OCI-LY7 (cell line): ENCODE data around the gene DDN. TPM values are rescaled to one million over a fixed set of nuclear protein-coding genes. Genes with fewer than 3 reads are reported as not detected.

Source experiments
- BruUV-seq: library from RNA; stranded (reverse); fragments of 400-500 nt; replicated peaks from 2 replicates; lab custom pipeline; 2021; lab: Mats Ljungman, UMichigan
- CTCF ChIA-PET: fragments of 300-600 bp; sonication (Branson Sonifier 250); formaldehyde crosslinking; loops from one replicate; lab custom pipeline; 2022; ENCODE audit warnings: antibody characterized with exemption; ENCODE audit not compliant: unreplicated experiment; lab: Charles Lee
- POLR2A ChIA-PET: fragments of 300-600 bp; sonication (Branson Sonifier 250); formaldehyde crosslinking; loops from one replicate; lab custom pipeline; 2022; ENCODE audit warnings: antibody characterized with exemption; lab: Charles Lee
- DNase-seq: peaks from one replicate; pipeline ENCODE4 v3.0.0-alpha.2; 2015; ENCODE audit warnings: low spot score
- H2AFZ ChIP-seq: fragments of 200-600 bp; sonication (generic), shearing (Covaris generic); 2 replicates; pipeline ENCODE4 v1.6.1; 2014; ENCODE audit warnings: mild to moderate bottlenecking, antibody characterized with exemption, low read length, moderate library complexity
- H3K27ac ChIP-seq: fragments of 200-600 bp; sonication (generic); 2 replicates; pipeline ENCODE4 v1.5.1; 2014; ENCODE audit warnings: mixed run types, low read depth, mild to moderate bottlenecking, moderate library complexity, low read length, inconsistent platforms; ENCODE audit not compliant: poor library complexity, severe bottlenecking
- H3K36me3 ChIP-seq: fragments of 200-600 bp; sonication (generic); 2 replicates; pipeline ENCODE4 v1.6.1; 2014; ENCODE audit warnings: mild to moderate bottlenecking, antibody characterized with exemption, low read length, moderate library complexity, mixed read lengths; ENCODE audit not compliant: insufficient read depth
- H3K4me1 ChIP-seq: fragments of 200-600 bp; sonication (generic); 2 replicates; pipeline ENCODE4 v1.5.1; 2014; ENCODE audit warnings: mild to moderate bottlenecking, low read length; ENCODE audit not compliant: insufficient read depth, poor library complexity, severe bottlenecking
- H3K4me2 ChIP-seq: fragments of 200-600 bp; sonication (generic); 2 replicates; pipeline ENCODE4 v1.6.1; 2014; ENCODE audit warnings: mild to moderate bottlenecking, low read length
- H3K4me3 ChIP-seq: fragments of 200-600 bp; sonication (generic); 2 replicates; pipeline ENCODE4 v1.5.1; 2014; ENCODE audit warnings: mild to moderate bottlenecking, low read depth, low read length; ENCODE audit not compliant: poor library complexity, severe bottlenecking
- H3K79me2 ChIP-seq: fragments of 200-600 bp; sonication (generic); 2 replicates; pipeline ENCODE4 v1.6.1; 2016; ENCODE audit warnings: low read depth, mild to moderate bottlenecking, low read length, moderate library complexity, mixed read lengths; ENCODE audit not compliant: insufficient read depth
- H3K9me2 ChIP-seq: fragments of 200-600 bp; sonication (generic); 2 replicates; pipeline ENCODE4 v1.6.1; 2016; ENCODE audit warnings: mild to moderate bottlenecking, low read length, mixed read lengths; ENCODE audit not compliant: insufficient read depth
- H3K9me3 ChIP-seq: fragments of 200-600 bp; sonication (generic); 2 replicates; pipeline ENCODE4 v1.6.1; 2014; ENCODE audit warnings: mild to moderate bottlenecking, mixed run types, low read length, mixed read lengths
- H4K20me1 ChIP-seq: fragments of 200-600 bp; sonication (generic); 2 replicates; pipeline ENCODE4 v1.6.1; 2014; ENCODE audit warnings: mild to moderate bottlenecking, antibody characterized with exemption, low read length, moderate library complexity, mixed read lengths; ENCODE audit not compliant: insufficient read depth
- EZH2phosphoT487 ChIP-seq: fragments of 200-600 bp; sonication (generic); IDR thresholded peaks from 2 replicates; pipeline ENCODE4 v1.6.1; 2018; ENCODE audit warnings: low read depth, borderline replicate concordance, mild to moderate bottlenecking, mixed run types, antibody characterized with exemption, low read length, moderate library complexity, mixed read lengths
- intact Hi-C: fragments of 100-400 bp; cut with micrococcal nuclease; formaldehyde crosslinking; loops from one replicate; pipeline ENCODE4 v1.10.0; 2022; ENCODE audit not compliant: unreplicated experiment
- total RNA-seq, 2 experiments: library from RNA; depleted of rRNA in 1 of 2; stranded (reverse); fragments of >200 nt in 1 of 2; shearing (Covaris generic) in 1 of 2; gene quantifications; 2 replicates each; pipeline ENCODE4 v1.2.3, GENCODE V29; 2014 to 2022
- TF ChIP-seq, protein P1 (sequence below): fragments of 200-600 bp; sonication (generic); conservative IDR thresholded peaks from 2 replicates; pipeline ENCODE4 v1.5.1; 2014; ENCODE audit warnings: mild to moderate bottlenecking, antibody characterized with exemption, low read length, moderate library complexity, mixed read lengths

Gene DDN
- total RNA-seq, 2 experiments from 2014 or later = 0.13 TPM; not detected in 1

DNA sequence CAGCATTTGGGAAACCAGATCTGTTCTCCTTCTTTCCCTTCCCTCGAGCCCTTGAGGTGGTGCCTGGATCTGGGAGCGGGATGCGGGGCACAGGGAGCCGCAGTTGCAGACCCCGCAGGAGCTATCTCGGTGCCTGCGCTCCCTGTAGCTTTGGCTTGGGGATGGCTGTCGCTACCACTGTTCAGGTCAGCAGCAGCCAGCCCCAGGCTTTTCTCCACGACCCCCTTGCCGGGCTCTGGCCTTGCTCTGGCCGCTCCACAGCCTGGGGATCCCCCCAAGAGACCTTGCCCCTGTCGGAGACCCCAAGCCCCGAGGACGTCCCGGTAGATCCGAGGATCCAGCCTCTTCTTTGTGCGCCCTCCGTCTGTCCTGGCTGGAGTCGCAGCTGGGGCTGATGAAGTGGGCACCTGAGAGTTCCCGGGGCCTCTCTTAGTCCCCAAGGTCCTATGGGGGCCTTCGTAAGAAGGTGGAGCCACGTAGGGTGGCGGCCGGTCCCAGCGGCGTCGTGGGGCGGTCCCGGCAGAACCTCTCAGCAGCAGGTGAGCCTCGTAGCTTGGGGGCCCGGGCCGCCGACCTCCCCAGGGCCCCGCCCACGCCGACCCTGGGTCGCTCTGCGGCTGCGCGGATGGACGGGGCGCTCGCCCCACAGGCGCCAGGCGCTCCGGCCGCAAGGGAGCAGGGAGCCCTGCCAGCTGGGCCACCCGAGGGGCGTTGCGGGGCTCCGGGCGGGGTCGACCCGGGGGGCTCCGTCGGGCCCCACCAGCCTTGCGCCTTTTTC, 1.3 kb downstream of the DDN start:
- Histone ChIP-seq H4K20me1 (no peaks in the 10 kb centered on the region), H3K4me3 (peak overlapping the region; percentile 34), H3K4me1 (peaks cover 30% of the 10 kb centered on the region), H3K36me3 (peaks cover 15% of the 10 kb centered on the region), H3K79me2 (no peaks in the 10 kb centered on the region), H3K4me2 (peak overlapping the region; percentile 67), H3K27ac (no peak overlapping the region), H2AFZ (no peak overlapping the region), H3K9me2 (no peaks in the 10 kb centered on the region), H3K9me3 (no peaks in the 10 kb centered on the region)
- intact Hi-C loops = loop anchor here (5.0 kb wide), 1 partner anchor 99 kb away; no protein-coding TSS in a partner anchor
- TF ChIP-seq EZH2phosphoT487 = no peak
- TF ChIP-seq, protein P1, sequence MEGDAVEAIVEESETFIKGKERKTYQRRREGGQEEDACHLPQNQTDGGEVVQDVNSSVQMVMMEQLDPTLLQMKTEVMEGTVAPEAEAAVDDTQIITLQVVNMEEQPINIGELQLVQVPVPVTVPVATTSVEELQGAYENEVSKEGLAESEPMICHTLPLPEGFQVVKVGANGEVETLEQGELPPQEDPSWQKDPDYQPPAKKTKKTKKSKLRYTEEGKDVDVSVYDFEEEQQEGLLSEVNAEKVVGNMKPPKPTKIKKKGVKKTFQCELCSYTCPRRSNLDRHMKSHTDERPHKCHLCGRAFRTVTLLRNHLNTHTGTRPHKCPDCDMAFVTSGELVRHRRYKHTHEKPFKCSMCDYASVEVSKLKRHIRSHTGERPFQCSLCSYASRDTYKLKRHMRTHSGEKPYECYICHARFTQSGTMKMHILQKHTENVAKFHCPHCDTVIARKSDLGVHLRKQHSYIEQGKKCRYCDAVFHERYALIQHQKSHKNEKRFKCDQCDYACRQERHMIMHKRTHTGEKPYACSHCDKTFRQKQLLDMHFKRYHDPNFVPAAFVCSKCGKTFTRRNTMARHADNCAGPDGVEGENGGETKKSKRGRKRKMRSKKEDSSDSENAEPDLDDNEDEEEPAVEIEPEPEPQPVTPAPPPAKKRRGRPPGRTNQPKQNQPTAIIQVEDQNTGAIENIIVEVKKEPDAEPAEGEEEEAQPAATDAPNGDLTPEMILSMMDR = no peak
- POLR2A ChIA-PET = interaction anchor here (1.0 to 1.2 kb wide), 3 partner anchors 20 to 74 kb away, joined by 4 read pairs; no protein-coding TSS in a partner anchor
- DNase-seq = no peak
- no TSS peak for BruUV-seq
- CTCF ChIA-PET = interaction anchor here (0.5 to 2.0 kb wide), 2 partner anchors 17 to 22 kb away, joined by 4 to 9 read pairs; no protein-coding TSS in a partner anchor

DNA sequence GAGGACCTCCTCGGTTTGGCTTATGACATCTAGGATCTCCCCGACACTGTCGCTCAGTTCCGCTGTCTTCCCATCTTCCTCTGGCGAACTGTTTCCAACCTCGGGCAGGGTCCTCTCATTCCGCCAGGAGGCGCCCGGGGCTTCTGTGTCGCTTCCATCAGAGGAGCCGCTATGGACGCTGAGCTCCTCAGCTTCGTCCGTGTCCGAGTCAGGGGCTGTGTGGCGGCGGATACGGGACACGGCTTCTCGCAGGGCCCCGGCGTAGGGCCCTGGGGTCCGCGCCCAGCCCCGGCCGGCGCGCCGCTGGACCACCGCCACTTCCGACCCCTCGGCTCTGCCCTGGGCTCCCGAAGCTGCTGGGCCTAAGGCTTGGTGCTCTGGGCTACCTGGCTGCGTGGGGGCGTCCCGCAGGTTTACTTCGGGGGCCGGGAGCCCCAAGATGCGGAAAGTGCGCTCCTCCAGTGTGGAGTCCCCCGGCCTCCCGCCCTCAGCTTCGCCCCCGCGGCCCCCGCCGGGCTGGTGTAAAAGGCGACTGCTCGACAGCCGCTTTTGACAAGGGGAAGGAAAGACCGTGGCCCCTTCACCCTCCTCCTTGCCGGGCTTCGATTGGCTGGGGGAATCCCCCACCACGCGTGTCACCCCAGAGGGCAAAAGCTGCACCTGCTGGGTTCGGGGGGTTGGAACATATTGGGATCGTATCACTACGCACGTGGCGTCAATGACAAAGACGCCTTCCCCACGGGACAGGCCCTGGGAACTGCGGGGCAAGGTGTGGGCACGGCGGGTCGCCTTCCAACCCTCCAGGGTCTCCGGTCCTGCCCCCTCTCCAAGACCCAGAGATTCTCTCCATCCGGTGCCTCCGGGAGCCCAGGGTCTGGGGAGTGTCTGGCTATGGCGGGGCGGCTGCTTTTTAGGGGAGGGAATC, 2.1 kb downstream of the DDN start:
- H3K9me2 ChIP-seq = no peaks in the 10 kb centered on the region
- no peak overlapping the region for H3K27ac ChIP-seq
- no peak overlapping the region; the same call in 1 of the 2 replicates for H2AFZ ChIP-seq
- no peaks in the 10 kb centered on the region for H3K79me2 ChIP-seq
- peak; percentile 71 for DNase-seq
- H3K4me3 ChIP-seq = peak overlapping the region; percentile 40
- ChIA-PET POLR2A (interaction anchor here (1.0 kb wide), 2 partner anchors 20 to 75 kb away, joined by 4 read pairs; no protein-coding TSS in a partner anchor), CTCF (interaction anchor here (0.5 to 2.0 kb wide), 7 partner anchors 18 to 182 kb away, joined by 3 to 9 read pairs (median 4); no protein-coding TSS in a partner anchor)
- peak overlapping the region; percentile 67 for H3K4me2 ChIP-seq
- intact Hi-C loops = loop anchor here (1.0 to 5.0 kb wide), 3 partner anchors 21 to 100 kb away; partner anchors contain the start of gene PRKAG1
- H3K36me3 ChIP-seq = 0 out of 2 replicates have a peak, but pooled peaks cover 7% of the 10 kb centered on the region
- H3K9me3 ChIP-seq = no peaks in the 10 kb centered on the region
- H3K4me1 ChIP-seq = peaks cover 30% of the 10 kb centered on the region
- BruUV-seq = no TSS peak
- H4K20me1 ChIP-seq = no peaks in the 10 kb centered on the region
- TF ChIP-seq, protein P1 = peak; percentile 83
- peak; percentile 80; the same call in 1 of the 2 replicates for TF ChIP-seq EZH2phosphoT487
